SK-N-SH treated with all-trans-retinoic acid at 6 μM for 48 hours (cell line): Measurements from ENCODE around the gene PSEN1.

Experiments
- BACH2 ChIP-seq: fragments of 250-450 bp; sonication (Bioruptor Pico); IDR thresholded peaks from 2 replicates; pipeline ENCODE4 v1.9.0; 2021; ENCODE audit warnings: mild to moderate bottlenecking, borderline replicate concordance
- CSRNP3 ChIP-seq: fragments of 250-450 bp; sonication (Bioruptor Pico); IDR thresholded peaks from 2 replicates; pipeline ENCODE4 v1.5.1; 2021; ENCODE audit warnings: mild to moderate bottlenecking, moderate library complexity
- RARB ChIP-seq: fragments of 250-450 bp; sonication (Bioruptor Pico); IDR thresholded peaks from 2 replicates; pipeline ENCODE4 v1.8.0; 2021; ENCODE audit warnings: mild to moderate bottlenecking, moderate library complexity
- TOX ChIP-seq: fragments of 250-450 bp; sonication (Bioruptor Pico); IDR thresholded peaks from 2 replicates; pipeline ENCODE4 v1.8.0; 2021; ENCODE audit warnings: mild to moderate bottlenecking, moderate library complexity, borderline replicate concordance
- ZC3H10 ChIP-seq: fragments of 250-450 bp; sonication (Bioruptor Pico); IDR thresholded peaks from 2 replicates; pipeline ENCODE4 v1.5.1; 2021; ENCODE audit warnings: mild to moderate bottlenecking, moderate library complexity
- ZFP30 ChIP-seq: fragments of 450-650 bp; formaldehyde crosslinking; IDR thresholded peaks from 2 replicates; pipeline ENCODE4 v1.5.0; 2022; ENCODE audit warnings: mild to moderate bottlenecking, moderate library complexity
- TF ChIP-seq, protein P1 (sequence below): fragments of 250-450 bp; sonication (Bioruptor Pico); IDR thresholded peaks from 2 replicates; pipeline ENCODE4 v1.8.0; 2020; ENCODE audit warnings: mild to moderate bottlenecking, moderate library complexity, borderline replicate concordance
- TF ChIP-seq, protein P2 (sequence below): fragments of 250-450 bp; sonication (Bioruptor Pico); IDR thresholded peaks from 2 replicates; pipeline ENCODE4 v1.5.0; 2020; ENCODE audit warnings: mild to moderate bottlenecking, moderate library complexity

DNA sequence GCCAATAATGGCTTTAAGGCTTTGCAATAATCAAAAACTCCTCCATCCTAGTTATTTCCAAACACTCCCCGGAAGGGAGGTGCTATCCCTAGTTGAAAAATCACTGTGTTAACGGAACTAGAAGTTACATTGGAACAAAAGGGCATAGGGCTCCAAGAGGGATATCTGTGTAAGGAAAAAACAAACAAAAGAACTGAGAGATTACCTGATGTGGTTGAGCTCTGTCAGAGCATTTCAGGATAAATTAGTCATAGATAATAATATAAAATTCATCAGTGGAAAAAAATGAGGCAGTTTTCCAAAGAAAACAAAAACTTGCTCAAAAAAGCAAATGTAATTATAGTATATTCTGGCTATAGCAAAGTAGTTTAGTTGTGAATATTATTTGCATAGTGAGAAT lies 73.6 kb downstream of the PSEN1 start:
- TF ChIP-seq, protein P1, sequence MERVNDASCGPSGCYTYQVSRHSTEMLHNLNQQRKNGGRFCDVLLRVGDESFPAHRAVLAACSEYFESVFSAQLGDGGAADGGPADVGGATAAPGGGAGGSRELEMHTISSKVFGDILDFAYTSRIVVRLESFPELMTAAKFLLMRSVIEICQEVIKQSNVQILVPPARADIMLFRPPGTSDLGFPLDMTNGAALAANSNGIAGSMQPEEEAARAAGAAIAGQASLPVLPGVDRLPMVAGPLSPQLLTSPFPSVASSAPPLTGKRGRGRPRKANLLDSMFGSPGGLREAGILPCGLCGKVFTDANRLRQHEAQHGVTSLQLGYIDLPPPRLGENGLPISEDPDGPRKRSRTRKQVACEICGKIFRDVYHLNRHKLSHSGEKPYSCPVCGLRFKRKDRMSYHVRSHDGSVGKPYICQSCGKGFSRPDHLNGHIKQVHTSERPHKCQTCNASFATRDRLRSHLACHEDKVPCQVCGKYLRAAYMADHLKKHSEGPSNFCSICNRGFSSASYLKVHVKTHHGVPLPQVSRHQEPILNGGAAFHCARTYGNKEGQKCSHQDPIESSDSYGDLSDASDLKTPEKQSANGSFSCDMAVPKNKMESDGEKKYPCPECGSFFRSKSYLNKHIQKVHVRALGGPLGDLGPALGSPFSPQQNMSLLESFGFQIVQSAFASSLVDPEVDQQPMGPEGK (CRISPR knock-in tag), result no peak
- TF ChIP-seq ZFP30 (CRISPR knock-in tag), result no peak
- no peak for TF ChIP-seq CSRNP3 (CRISPR knock-in tag)
- TF ChIP-seq, protein P2, sequence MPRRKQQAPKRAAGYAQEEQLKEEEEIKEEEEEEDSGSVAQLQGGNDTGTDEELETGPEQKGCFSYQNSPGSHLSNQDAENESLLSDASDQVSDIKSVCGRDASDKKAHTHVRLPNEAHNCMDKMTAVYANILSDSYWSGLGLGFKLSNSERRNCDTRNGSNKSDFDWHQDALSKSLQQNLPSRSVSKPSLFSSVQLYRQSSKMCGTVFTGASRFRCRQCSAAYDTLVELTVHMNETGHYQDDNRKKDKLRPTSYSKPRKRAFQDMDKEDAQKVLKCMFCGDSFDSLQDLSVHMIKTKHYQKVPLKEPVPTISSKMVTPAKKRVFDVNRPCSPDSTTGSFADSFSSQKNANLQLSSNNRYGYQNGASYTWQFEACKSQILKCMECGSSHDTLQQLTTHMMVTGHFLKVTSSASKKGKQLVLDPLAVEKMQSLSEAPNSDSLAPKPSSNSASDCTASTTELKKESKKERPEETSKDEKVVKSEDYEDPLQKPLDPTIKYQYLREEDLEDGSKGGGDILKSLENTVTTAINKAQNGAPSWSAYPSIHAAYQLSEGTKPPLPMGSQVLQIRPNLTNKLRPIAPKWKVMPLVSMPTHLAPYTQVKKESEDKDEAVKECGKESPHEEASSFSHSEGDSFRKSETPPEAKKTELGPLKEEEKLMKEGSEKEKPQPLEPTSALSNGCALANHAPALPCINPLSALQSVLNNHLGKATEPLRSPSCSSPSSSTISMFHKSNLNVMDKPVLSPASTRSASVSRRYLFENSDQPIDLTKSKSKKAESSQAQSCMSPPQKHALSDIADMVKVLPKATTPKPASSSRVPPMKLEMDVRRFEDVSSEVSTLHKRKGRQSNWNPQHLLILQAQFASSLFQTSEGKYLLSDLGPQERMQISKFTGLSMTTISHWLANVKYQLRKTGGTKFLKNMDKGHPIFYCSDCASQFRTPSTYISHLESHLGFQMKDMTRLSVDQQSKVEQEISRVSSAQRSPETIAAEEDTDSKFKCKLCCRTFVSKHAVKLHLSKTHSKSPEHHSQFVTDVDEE (CRISPR knock-in tag), result no peak
- TF ChIP-seq RARB, result no peak
- TF ChIP-seq ZC3H10 (CRISPR knock-in tag), result no peak
- TF ChIP-seq TOX (CRISPR knock-in tag), result no peak
- no peak for TF ChIP-seq BACH2
